HG03575 (cell line): ENCODE data around the gene GPR132.
"Not testable (repeated sequence)": the region's sequence is repeated elsewhere in the genome, so short reads cannot be mapped to it uniquely, and the experiment has no call there.

Experiments
- ATAC-seq: cut with Tn5 transposase; IDR thresholded peaks from one replicate; pipeline ENCODE4 v1.9.1; 2021; ENCODE audit not compliant: unreplicated experiment, insufficient number of reproducible peaks, low FRiP score; ENCODE audit errors: extremely low read depth

GPR132 gene

DNA sequence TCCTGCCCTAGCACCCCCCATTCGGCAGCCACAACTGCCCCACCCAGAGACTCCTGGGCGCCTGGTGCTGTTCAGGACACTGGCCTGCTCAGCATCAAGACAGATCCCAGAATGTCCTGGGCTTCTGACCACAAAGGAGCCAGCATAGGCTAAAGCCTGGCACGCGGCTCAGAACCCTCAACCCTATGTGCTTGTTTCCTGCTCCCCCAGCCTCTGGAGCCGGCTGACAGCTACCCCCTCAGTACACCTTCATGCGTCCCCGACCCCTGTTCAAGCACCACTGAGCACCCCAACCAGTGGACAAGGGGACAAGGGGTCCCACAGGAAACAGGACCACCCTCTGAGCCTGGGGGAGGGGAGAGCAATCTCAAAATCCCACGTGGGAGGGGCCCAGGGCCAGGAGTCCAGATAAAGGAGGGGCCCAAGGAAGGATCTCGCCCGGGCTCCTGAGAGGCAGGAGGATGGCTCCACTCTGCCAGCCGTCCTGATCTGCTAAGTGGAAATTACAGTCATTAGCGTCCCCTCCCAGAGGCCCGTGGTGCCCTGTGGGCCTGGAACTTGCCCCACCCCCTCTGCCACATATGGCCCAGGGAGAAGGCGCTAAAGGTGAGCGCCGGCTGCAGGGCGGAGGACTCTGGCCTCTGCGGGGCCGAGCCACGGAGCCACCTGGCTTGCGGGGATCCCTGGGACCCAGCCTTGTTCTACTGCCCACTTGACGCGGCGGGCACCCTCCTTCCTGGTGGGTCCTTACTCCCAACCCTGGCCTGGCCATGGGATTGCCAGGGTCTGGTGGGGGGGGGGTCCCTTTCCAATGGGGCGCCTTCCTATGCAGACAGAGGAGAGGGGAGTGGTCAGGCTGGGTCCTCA is 27.2 kb upstream of the GPR132 start:
- ATAC-seq = no peak

DNA sequence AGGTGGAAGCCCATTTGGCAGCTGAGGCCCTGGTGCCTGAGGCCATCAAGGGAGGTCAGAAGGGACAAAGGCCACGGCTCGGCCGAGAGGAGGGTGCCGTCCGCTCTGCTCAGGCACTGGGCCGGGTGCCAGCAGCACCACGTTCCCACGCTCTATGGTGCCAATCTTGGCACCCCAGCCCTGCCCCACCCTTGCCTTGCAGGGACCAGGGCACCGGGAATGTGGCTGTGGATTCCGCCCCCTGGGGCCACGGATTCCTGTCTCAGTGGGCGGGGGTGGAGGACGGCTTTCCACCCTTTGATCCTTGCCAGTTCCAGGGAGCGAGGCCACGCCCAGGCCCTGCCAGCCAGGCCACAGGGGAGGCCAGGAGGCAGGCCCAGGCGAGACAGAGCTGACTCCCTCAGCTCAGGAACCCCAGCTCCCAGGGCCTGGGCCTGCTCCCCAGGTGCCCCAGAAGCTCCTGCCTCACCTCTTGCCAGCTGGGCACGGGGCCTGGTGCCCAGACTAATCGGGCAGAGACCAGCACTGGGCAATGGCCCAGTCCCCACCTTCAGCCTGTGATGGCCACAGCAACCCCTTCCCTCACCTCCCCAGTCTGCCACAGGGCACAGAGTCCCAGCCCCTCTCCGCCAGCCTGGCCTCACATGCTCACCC is 26.4 kb upstream of the GPR132 start:
- no peak for ATAC-seq

DNA sequence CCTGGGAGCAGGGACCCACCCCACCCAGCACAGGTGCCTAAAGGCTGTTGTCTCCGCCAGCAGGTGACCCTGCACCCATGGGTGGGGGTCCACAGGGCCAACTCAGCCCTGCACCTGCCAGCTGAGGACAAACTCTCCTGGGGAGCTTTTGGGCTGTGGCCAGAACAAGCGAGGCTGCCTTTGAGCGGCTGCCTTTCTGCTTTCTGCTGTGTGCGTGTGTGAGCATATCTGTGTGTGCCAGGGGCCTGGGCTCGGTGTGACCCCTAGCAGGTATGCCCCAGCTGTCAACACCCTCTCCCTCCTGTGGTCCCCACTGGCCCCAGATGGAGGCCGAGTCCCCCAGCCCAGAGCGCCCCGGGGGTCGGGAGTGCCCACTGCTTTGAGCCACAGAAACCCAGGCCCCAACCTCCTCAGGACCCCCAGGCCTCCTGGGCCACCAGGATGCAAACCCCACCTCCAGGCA is 25.9 kb upstream of the GPR132 start:
- ATAC-seq = no peak

DNA sequence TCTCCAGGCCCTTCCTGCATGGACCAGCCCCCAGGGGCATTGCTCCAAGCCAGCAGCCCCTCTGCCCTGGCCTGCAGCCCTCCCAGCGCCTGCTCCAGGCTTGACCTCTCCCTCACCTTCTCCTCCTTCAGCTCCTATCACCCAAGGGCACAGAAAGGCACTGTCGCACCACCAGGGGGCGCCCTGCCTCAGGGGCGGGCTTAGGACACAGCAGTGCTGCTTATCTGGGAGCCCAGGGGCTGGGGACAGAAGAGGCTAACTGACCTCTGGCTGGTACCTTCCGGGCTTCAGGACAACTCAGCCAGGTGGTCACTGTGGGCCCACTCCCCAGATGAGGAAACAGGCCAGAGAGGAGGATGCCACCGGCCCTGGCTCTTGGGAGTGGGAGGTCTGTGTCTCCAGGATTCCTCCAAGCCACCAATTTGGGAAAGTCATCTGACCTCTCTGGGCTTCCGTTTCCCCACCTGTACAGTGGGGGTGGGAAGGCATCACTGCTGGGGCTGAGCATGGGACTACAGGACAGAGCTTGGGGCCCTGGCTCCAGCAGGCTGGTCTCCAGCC is 25.3 kb upstream of the GPR132 start:
- ATAC-seq = no peak

DNA sequence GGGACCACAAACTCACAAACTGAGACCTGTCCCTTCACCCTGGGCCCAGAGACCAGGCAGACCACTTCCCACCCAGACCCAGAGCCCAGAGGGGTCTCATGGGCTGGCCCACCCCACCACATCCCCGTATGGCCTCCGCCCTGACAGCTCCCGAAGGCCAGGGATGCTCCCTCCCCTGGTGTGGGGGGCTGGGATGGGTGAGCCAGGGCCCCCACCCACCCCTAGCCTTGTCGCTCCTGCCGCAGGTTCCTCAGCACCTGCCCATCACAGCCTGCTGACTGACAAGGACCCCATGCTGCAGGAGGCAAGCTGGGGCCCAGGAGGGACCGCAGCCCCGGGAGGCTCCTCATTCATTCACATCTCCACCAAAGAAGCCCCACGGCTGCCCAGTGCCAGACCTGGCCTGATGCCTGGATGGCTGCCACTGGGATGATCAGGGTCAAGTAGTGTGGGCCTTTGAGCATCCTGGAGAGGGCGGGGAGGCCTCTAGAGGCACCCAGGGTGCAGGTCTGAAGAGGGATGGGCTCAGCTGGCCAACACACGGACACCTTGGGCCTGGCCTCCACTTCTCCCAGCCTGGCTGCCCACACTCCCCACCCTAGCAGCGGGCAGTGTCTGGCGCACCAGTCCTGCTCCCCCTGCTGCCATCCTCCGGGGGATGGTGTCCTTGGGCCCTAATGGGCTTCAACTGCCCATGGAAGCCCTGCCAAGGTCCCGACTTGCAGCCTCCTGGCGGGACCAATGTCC is 24.7 kb upstream of the GPR132 start:
- ATAC-seq = no peak

- no peak for ATAC-seq
Observed at GRCh38 chr14:105088812-105089745, 23.8 kb upstream of the GPR132 start.

DNA sequence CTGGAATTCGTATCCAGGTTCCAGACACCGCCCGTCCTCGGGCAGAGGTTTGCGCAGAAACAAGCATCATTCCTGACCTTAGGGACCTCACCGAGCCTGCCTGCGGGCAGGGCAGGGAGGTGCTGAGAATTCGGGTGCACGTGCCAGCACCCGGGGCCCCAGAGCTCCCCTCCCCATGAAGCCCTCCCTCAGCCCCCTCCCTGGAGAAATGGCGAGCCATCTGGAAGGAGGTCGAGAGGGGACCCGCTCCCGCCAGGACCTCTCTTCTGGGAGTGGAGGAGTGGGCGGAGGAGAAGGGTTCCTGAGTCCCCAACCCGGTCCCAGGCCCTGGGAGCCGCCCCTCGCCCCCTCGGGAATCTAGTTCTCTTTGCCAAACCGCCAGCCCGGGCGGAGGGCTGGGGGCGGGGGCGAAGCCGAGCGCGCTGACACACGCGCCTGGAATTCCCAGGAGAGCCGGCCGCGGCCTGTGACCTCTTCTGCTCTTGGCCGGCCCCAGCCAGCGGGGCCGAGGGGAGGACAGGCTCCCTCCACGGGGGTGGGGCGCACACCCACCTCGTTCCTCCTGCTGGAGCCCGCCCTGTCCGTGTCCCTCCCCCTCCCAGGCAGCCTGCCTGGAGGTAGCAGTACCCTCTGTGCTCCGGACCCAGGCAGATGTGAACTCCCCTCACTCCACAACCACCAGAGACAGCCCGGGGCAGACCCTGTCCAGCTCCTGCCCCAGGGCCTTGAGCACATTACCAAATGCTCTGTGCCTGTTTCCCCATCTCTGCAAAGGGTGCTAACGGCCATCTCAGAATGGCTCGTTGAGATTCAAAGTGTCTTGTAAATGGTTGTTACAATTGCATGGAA is 23.0 kb upstream of the GPR132 start:
- no peak for ATAC-seq

- no peak for ATAC-seq
Observed at GRCh38 chr14:105087308-105087962, 22.2 kb upstream of the GPR132 start.

DNA sequence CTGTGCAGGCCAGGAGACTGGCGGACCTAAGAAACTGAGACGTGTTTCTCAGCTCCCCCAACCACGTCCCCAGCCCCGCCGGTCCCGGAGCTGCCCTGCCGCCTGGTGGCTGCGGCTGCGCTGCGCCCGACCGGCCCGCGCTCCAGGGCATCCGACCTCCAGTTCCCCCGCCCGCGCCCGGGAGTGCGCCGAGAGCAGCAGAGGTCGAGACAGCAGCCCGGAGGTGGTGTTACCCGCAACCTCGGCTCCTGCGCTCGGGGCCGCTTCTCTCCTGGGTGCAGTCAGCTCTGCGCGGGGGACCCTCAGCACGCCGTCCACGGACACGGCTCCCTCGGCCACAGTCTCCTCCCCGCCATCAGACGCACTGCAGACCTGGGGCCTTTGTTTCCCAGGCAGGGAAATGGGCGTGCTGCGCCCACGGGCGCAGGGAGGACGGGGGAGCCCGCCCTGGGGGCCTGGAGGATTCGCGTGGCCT is 21.6 kb upstream of the GPR132 start:
- ATAC-seq = no peak

GRCh38 chr14:105085766-105086165 is 20.5 kb upstream of the GPR132 start:
- ATAC-seq = no peak

DNA sequence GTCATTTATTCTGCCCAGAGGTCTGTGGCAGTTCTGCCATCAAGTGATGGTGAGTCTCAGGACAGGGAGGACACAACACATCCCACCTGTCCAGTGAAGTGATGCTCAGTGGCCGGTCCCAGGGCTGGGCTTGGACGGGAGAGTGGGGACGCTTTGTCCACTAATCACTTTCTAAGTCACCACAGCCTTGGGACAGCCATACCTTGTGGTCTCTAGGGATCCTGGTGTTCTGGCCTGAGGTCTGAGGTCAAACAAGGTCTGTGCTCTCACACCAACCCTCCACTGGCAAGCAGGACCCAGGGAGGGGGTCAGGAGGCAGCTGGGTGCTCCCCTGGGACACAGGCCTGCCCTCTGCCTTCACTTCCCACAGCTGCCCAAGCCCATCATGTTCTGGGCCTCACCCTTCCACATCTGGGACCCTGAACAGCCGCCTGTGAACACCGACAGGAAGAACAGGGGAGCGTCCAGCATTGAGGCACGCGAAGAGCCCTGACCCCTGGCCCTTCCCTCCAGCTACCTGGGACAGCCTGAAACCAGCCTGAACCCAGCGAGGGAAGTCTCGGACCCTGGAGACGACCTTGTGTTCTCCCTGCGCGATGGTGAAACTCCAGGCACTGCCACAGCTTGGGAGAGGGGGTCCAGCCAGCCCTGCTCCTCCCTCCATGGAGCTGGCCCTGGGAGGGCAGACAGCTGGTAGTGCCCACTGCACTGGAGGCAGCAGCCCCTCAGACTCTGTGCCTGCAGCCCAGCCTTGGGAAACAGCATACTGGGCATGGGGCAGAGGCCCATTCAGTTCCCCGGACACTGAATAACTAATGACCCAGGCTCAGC is 19.7 kb upstream of the GPR132 start:
- ATAC-seq = no peak

GRCh38 chr14:105083926-105084685 is 18.9 kb upstream of the GPR132 start:
- no peak for ATAC-seq

- no peak for ATAC-seq
Observed at GRCh38 chr14:105082703-105083102, 17.5 kb upstream of the GPR132 start.

DNA sequence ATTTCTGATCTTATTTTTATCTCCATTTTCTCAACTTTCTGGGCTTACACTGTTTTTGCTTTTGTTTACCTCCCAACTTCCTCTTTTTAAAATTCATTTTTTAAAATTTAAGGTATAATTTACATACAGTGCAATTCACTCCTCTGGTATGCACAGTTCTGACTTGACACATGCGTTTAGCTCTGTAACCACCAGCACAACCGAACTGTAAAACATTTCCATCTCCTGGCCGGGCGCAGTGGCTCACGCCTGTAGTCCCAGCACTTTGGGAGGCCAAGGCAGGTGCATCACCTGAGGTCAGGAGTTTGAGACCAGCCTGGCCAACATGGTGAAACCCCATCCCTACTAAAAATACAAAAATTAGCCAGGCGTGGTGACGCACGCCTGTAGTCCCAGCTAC is 16.2 kb upstream of the GPR132 start:
- not testable (repeated sequence) for ATAC-seq

- no peak for ATAC-seq
Observed at GRCh38 chr14:105080161-105080560, 14.9 kb upstream of the GPR132 start.

GRCh38 chr14:105078294-105078693 is 13.1 kb upstream of the GPR132 start:
- no peak for ATAC-seq
